ENCODE results near the gene TMEM175. TPM values are rescaled to one million over a fixed set of nuclear protein-coding genes. Genes with fewer than 3 reads are reported as not detected.

The TMEM175 gene
- total and polyA plus RNA-seq, 2 of the 8 experiments (the other 6 are each of a cell fraction or from before 2014, with no cell fraction given) = 4.9 to 20.7 TPM

GRCh38 chr4:906339-907102 lies 25.7 kb upstream of the TMEM175 start (continued):
- TF ChIP-seq MAX (IDR thresholded peaks at IDR 0.05) (no peak), EP300 (IDR thresholded peaks at IDR 0.05; ENCODE audit: borderline replicate concordance in 1 of 2, low read depth in 2 of 2, low read length in 2 of 2) (no peak), TAF7 (optimal IDR thresholded peaks at IDR 0.05; ENCODE audit: borderline replicate concordance, low read depth, low read length) (no peak), NANOG (IDR thresholded peaks at IDR 0.05; ENCODE audit: insufficient read depth, low read depth, low read length, poor library complexity, severe bottlenecking) (no peak), JUND (IDR thresholded peaks at IDR 0.05; ENCODE audit: low read length) (no peak)
